HG03025 (cell line): ENCODE measurements around the gene RBMS1.

ENCODE experiments used
- ATAC-seq: cut with Tn5 transposase; IDR thresholded peaks from one replicate; pipeline ENCODE4 v1.9.1; 2021; ENCODE audit warnings: mild to moderate bottlenecking, moderate library complexity; ENCODE audit not compliant: unreplicated experiment, low FRiP score

The RBMS1 gene

DNA sequence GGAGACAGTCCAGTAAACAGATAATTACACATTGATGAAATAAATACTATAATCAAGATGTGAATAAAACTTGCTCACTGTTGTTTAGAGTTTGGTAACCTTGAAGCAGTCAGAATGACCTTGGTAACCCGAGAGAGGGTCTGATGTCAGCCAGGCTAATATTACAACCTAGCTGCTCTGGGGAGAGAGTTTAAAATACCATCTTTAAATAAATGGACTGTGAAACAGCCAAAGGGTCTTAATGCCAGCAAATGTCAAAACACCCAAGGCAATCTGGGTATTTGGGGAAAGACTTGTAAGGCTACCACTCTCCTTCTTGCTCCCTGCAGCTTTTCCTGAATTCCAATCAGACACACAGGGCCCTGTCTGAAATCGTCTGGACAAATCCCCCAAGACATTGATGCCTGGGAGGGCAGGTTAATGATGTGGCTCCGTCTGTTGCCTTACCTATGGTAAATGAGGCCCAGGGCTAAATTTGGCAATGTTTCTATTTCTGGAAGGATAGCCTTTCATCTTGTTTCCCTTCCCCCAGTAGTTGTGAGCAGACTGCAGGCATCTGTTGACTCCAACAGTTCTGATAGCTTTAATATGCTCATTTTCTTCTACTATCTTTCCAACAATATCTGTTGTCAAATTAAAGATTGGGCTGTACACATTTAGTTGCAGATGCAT is 250.6 kb downstream of the RBMS1 start:
- no peak for ATAC-seq

DNA sequence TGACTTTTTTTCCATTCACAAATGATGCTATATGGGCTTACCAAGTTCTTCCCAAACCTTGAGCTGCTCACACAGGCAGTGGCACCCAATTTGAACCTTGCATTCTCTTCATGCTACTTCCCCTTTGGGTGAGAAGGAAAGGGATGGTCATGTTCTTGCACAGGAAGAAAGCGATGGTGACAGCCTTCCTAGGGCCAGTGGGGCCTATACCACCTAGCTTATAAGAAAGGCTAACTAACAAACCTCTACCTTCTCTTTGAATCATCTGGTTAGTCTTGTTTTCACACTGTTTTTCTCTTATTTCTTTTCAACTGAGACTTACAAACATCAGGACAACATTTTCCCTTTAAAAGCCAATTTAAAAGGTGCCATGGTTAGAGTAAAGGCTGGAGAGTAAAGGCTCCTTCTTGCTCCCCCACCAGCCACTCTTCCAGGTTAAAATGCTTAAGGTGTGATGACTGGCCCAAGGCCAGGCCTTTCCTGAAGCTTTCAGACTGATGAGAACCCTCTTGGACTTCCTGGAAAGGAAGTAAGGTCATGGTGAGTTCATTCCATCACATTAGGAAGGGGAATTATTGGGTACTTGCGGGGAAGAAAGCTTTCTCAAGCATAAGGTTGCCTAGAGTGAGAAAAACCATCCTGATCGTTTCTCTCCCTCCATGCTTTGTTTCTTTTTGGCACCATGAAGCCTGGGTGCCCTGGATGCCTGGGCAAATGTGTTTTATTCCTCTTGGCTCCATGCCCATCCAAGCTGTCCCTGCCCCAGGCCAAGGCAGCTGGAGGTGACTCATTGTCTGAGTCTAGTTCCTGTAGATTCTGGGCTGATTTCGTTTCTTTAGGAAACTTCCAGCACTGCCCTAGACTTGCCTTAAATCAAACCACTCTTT is 252.1 kb downstream of the RBMS1 start:
- ATAC-seq = no peak

DNA sequence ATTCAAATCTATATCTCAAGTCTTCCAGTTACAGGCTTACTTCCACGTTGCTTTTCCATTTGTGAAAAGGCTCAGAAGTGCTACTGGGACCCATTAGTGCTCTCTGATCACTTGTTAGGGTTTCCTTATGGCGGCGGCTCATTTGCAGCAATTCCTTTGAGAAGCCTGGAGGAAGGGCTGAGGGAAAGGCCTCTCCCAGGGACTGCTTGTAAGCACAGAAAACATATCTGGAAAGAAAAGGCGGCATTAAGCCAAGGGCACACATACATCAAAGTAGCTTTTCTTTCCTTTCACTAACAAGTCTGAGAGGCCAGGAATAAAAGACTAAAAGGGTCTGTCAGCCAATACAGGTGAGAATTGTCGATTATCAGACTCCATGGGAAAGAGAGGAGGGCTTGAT is 254.2 kb downstream of the RBMS1 start:
- ATAC-seq = no peak

DNA sequence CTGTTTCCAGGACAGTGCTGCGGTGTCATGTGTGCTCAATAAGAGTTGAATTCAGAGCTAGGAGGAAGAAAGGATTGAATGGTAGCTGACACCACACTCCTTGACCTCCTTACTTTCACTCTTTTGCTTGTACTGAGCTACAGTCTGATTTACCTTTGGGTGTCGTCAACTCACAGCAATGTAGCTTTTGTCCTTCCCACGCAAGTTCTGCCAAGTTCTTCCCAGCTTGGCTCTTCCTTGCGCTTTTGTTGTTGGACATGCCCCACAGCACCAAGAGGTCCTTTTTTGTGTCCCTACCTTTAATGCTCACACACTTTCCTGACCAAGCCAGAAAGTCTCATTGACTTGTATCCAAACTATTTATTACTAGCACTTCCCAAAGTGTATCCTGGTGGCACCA is 255.2 kb downstream of the RBMS1 start:
- no peak for ATAC-seq

DNA sequence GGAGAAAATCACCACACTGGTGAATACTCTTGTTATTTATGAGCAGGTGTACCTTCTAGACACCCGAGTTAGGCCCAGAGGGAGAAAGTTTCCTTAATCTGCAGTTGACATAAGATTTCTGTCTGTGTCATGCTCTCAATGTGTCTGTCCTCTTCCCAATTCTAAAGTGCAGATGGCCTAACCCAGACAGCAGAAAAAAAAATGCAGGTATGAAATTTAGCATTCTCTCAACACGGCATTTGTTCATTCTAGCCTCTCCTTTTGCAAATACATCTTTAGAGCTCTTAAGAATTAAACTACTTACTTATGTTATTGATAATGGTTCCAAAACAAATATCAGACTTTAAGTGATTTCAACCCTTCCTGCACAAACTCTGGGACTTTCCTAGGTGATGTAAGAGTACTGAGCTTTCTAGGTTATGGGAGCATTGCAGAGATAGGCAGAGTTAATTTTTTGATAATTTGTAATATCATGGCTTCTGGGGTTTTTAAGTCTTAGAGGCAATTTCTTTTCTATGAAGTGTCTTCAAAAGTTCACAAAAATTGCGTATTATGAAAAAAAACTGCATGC is 260.6 kb downstream of the RBMS1 start:
- ATAC-seq = no peak

DNA sequence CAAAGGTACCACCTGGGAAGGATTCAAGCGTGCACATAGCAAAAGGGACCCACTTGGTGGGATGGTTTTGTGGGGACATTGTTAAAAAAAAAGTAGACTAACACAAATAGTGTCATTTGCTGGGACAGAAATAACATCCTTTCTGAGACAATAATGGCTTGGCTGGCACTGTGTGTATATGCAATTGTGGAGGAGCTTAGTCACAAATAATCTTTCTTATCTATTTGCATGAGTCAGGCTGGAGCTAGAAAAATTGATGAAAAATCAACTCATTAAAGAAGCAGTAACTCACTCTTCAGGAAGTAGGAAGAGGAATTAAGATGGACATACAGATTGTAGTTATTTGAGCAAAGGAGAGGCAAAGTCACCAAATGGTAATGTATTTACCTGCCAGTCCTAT is 264.0 kb downstream of the RBMS1 start:
- no peak for ATAC-seq

DNA sequence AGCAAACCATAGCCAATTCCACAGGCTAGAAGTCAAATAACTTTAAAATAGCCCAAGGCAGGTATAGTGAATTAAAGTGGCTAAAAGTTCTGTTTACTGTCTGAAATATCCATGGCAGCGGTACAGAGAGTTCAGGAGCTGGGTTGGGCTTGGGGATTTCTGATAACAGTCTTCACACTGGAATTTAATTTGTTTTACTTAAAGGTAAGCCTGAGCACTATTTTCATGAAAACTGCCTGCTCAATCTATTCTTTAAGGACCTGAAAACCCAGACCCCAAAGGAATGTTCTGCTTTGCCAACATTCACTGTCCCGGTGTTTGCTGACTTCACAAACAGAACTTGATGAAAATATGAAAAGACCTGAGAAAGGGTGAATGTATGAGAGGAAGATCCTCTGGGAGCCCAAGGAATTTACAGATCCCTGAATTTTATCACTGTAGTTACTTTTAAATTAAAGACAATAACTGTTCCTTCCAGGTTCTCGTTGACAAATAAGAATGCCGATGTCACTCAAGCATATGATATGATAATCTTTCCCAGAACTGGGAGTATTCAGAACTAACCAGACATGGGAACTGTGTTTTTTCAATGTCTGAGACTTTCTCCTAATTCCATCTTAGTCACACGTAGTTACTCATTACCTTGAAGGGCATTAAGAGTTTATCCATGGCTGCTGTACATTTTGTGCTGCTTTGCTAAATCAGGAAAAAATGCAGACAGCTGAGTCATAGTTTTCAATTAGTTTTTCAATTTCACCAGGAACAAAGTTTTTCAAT is 265.3 kb downstream of the RBMS1 start:
- no peak for ATAC-seq

DNA sequence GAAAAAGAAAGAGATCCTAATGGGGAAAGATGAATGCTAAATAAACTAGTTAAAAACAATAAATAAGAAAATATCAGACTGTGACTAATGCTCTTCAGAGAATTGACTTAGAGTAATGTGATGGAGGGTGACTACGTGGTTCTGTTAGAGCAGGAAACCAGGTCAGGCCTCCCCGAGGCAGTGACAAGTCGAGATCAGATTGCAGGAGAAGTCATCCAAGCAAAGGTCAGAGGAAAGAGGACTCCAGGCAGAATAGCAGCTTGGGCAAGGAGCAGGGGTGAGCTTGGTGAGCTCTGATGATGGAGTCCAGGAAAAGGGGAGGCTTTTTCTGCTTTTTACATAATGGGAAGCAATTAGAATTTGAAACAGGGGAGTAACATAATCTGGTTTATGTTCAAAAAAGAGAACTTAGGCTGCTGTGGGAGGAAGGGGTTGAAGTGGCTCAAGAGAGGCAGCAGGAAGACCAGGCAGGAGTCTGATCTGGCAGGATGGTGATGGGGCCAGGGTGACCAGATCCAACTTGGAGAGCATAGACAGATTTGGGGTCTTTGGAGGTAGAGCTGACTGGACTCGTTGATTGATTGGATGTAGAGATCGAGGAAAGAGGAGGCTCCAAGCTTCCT is 266.2 kb downstream of the RBMS1 start:
- ATAC-seq = no peak

DNA sequence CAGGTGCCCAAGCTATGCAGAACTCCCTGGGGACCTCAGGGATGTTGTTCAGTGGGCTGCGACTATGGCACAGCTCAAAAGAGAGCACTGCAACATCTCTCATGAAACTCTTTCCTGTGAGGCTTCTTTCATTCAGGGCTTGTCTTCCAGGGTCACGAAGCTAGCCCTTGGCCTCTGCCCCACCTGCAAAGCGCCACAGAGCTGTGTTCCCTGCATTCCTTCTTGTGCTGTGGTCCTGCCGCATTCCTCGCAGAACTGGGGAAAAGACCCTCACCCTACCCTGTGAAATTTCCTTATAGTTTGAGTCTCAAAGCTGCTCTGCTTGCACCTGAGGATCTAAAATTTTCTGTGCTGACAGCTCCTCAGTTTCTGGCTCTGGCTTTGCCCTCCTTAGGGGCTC is 267.2 kb downstream of the RBMS1 start:
- ATAC-seq = no peak

DNA sequence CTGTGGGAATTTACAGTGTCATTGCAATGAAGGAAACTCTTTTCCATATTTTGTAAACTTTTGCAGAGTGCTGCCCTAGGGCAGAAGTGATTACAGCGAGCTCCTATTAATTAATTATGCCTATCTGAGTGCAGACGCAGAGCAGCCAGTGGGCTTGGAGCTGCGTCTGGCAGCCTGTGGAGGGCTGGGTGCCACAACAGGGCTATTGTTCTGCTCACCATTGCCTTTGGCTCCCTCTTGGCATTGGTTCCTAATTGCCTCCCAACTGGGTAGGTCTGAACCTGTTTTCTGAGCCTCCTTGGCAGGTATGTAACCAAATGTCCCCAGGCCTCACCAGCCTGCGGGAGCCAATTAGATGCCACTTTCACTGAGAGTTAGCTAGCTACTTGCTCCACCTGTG is 267.9 kb downstream of the RBMS1 start:
- ATAC-seq = no peak

DNA sequence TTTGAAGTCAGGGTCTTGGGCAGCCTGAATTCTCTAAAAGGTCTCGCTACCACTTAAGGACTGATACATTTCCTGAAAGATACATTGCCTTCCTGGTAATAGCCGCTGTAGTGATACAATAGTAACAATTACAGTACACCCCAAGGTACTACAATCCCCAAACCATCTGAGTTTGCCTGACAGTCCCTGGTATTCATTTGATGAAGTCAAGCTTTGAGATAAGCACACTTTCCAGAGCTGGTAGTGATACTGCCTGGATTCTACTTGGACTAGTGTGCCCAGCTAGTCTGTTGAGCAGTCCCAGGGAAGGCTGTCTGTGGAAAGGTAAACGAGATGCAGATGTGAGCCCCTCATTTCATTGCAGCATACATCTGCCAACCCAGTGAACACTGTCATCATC is 269.1 kb downstream of the RBMS1 start:
- ATAC-seq = peak; percentile 31

DNA sequence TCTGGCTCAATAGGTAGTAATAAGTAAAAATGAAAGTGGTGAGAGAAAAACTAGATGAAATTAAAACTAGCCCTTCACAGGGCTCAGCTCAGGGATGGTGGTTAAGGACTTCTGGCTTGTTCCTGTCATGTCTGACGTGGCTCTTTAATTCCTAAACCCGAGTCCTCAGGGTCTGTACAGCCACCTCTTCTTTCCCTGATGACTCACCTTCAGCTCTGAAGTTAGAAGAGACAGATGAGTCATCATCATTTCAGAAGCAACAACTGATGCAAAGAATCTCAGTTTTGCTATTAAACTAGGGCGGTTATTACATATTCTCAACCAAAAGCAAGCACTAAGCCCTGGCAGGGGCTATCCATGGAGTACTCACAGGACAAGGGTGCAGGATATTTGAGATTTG is 269.5 kb downstream of the RBMS1 start:
- peak; percentile 93 for ATAC-seq

DNA sequence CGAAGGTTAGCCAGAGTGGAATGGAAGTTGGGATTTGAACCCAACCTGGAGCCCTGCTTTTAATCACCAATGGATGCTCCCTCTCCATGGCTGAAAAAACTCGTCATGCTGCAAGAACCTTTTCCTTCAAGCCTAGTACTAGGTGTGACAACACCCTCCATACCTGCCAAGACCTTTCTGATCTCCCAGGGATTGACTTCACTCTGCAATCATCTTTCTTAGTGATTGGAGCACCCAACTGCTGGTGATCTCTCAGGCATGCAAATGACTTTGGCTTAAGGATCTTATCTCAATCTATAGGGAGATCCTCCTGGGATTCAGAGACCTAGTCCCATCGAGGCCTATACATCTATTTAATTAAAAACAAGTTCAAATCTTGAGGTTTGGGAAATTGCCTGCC is 270.0 kb downstream of the RBMS1 start:
- ATAC-seq = no peak

DNA sequence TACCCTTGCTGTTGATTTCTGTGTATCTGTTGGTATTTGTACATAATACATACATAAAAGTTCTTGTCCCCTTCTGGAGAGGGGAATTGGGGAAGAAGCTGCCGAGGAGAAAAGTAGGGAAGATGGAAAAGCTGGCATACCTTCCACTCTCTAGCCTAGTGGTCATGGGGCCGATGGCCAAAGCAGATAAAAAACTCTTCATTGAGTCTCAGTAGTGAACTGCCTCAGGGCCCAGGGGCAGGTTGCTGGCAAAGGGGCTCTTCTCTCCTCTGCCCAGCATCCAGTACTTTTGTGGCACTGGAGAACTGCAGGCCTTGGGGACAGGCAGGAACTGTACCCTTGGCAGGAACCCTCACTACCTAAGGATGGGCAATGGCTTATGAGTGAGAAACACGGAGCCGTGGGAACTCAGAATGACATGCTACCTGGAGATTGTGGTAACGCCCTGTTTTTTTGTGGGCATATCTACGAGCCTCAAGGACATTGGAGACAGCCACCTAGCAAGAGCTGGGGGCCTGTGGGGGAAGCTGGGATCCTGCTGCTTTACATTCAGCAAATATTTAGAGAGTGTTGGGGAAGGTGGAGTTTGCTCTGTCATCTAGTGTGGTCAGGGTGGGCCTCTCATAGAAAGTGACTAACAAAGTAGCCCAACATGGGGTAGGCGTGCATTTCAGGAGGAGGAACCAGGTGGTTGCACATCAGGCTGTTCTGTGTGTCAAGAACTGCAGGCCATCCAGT is 270.9 kb downstream of the RBMS1 start:
- ATAC-seq = no peak
